Small intestine (tissue), 16 donors: ENCODE results near the gene LYL1. TPM values are rescaled to one million over a fixed set of nuclear protein-coding genes. Genes with fewer than 3 reads are reported as not detected.
"Not testable (repeated sequence)": the region's sequence is repeated elsewhere in the genome, so short reads cannot be mapped to it uniquely, and the experiment has no call there.

Experiments
- DNase-seq, 2 donors: peaks; one replicate each; pipeline versions ENCODE4 v3.0.0 to v3.0.0-alpha.2; 2013
- FAIRE-seq: peaks from 2 replicates; lab custom pipeline; 2012; peaks lifted over from hg19 to GRCh38; lab: Jason Lieb, UNC
- H3K27ac ChIP-seq, 3 donors: one replicate each; pipeline ENCODE4 v1.5.1; 2013; ENCODE audit warnings: low read length in 2 of 3, mild to moderate bottlenecking in 2 of 3, control low read depth in 1 of 3, inconsistent platforms in 1 of 3, low read depth in 1 of 3, moderate library complexity in 1 of 3
- H3K27me3 ChIP-seq, 3 donors: one replicate each; pipeline ENCODE4 v1.6.1; 2013; ENCODE audit warnings: low read length in 3 of 3, inconsistent platforms in 1 of 3; ENCODE audit not compliant: control insufficient read depth in 3 of 3, insufficient read depth in 3 of 3
- H3K36me3 ChIP-seq, 3 donors: one replicate each; pipeline ENCODE4 v1.6.1; 2013; ENCODE audit warnings: low read length in 3 of 3, inconsistent platforms in 1 of 3, low read depth in 1 of 3, mild to moderate bottlenecking in 1 of 3, moderate library complexity in 1 of 3; ENCODE audit not compliant: control insufficient read depth in 3 of 3, insufficient read depth in 2 of 3
- H3K4me1 ChIP-seq, 3 donors: one replicate each; pipeline ENCODE4 v1.6.1; 2013; ENCODE audit warnings: low read length in 2 of 3, inconsistent platforms in 1 of 3, low read depth in 1 of 3, mild to moderate bottlenecking in 1 of 3, moderate library complexity in 1 of 3; ENCODE audit not compliant: control insufficient read depth in 3 of 3, insufficient read depth in 2 of 3
- H3K4me3 ChIP-seq, 3 donors: one replicate each; pipeline ENCODE4 v1.5.1; 2013; ENCODE audit warnings: low read length in 3 of 3, control low read depth in 1 of 3, inconsistent platforms in 1 of 3, low read depth in 1 of 3, mild to moderate bottlenecking in 1 of 3, moderate library complexity in 1 of 3
- H3K9me3 ChIP-seq, 2 donors: one replicate each; pipeline ENCODE4 v1.6.1; 2013; ENCODE audit warnings: low read depth in 1 of 2, low read length in 1 of 2; ENCODE audit not compliant: control insufficient read depth in 2 of 2, insufficient read depth in 1 of 2
- WGBS, 3 donors: extraction: QIAGEN DNeasy Blood & Tissue Kit; methylation state at CpG; one replicate each; pipeline ENCODE4 v1.1.7; 2013; 5-methylcytosine and 5-hydroxymethylcytosine counted together
- long read RNA-seq, 10 donors: transcript quantifications; one replicate each; lab custom pipeline, GENCODE V29; 2026
- polyA plus RNA-seq, 4 donors: library from polyadenylated mRNA; stranded (reverse) in 3 of 4; unstranded in 1 of 4; fragments of 200-250 nt in 3 of 4; fragments of 120-200 nt in 1 of 4; gene quantifications; one replicate each; pipeline versions ENCODE4 v1.2.1 to v1.2.3, GENCODE V29; 2013
- donor health status: healthy with polysubstance abuse.
- donor health status: control.
- donor health status: control.
- donor health status: Bipolar disorder and iron deficiency.
- donor health status: healthy.

LYL1 gene
- 1 to 10 TPM in 3 of 4 donors, under 1 TPM in 1; 0.67 to 8.9 (median 2.8) TPM for polyA plus RNA-seq
- long read RNA-seq, donor 1 = 0 reads
- long read RNA-seq, donor 2, partial matches to known transcripts = 0 of 2 reads
- long read RNA-seq, donor 2, other reads (novel, unspliced or antisense) = 0 of 2 reads
- long read RNA-seq, donor 3 = 0 reads
- long read RNA-seq, donor 4 = 0 reads
- long read RNA-seq, donor 5 = 0 reads
- long read RNA-seq, donor 6 = 0 reads
- long read RNA-seq, donor 7, partial matches to known transcripts = 0 of 5 reads
- long read RNA-seq, donor 7, other reads (novel, unspliced or antisense) = 0 of 5 reads
- long read RNA-seq, donor 8, partial matches to known transcripts = 0 of 1 reads
- long read RNA-seq, donor 8, other reads (novel, unspliced or antisense) = 0 of 1 reads
- long read RNA-seq, donor 9 = 0 reads
- long read RNA-seq, donor 10, partial matches to known transcripts = 0 of 2 reads
- long read RNA-seq, donor 10, other reads (novel, unspliced or antisense) = 0 of 2 reads

- Histone ChIP-seq H3K4me1 (peaks cover 2 to 24% (median 9%) of the 10 kb centered on the region in 3 donors), H3K4me3 (peak within 1 kb of the TSS; percentile 24 to 32 (median 30))
Observed at GRCh38 chr19:13102666-13103580, at the start of gene LYL1. Gene LYL1 (minus strand): TSS chr19:13102858. CDS start chr19:13101171, 1,687 bp downstream.

GRCh38 chr19:13151605-13152355 lies 49.1 kb upstream of the LYL1 start:
- Histone ChIP-seq H3K9me3 (no peaks in the 10 kb centered on the region), H3K36me3 (peaks cover 0 to 16% (median 0%) of the 10 kb centered on the region in 3 donors), H3K27me3 (no peaks in the 10 kb centered on the region), H3K4me3 (peak overlapping the region; percentile 77 to 99 (median 99)), H3K4me1 (peaks cover 0 to 17% (median 2%) of the 10 kb centered on the region in 3 donors), H3K27ac (peak overlapping the region; percentile 98 to 99 (median 99))
- 0 to 1% (median 0%) methylated on average over 48 to 71 of the region's 71 CpGs for WGBS, 3 donors
- FAIRE-seq (no peak), DNase-seq (peak; percentile 96 to 99)

More at GRCh38 chr19:13102666-13103580, at the start of gene LYL1:
- DNase-seq (peak; percentile 49 to 63), FAIRE-seq (no peak)
- Histone ChIP-seq H3K36me3 (peaks cover 0 to 33% (median 2%) of the 10 kb centered on the region in 3 donors), H3K27me3 (peaks cover 0 to 47% (median 0%) of the 10 kb centered on the region in 3 donors), H3K27ac (peak within 1 kb of the TSS in 2 of 3 donors; percentile 17 to 82), H3K9me3 (no peaks in the 10 kb centered on the region)
- 1 to 2% (median 2%) methylated on average over 24 to 47 of the region's 47 CpGs for WGBS, 3 donors

GRCh38 chr19:13150931-13151604 lies 48.4 kb upstream of the LYL1 start:
- FAIRE-seq = no peak
- H3K27me3 ChIP-seq = no peaks in the 10 kb centered on the region
- H3K4me3 ChIP-seq = peak overlapping the region; percentile 47 to 94 (median 93)
- H3K4me1 ChIP-seq = peaks cover 0 to 13% (median 2%) of the 10 kb centered on the region in 3 donors
- H3K9me3 ChIP-seq = no peaks in the 10 kb centered on the region
- peak in 1 of 2 donors; percentile 55 for DNase-seq
- peaks cover 0 to 21% (median 0%) of the 10 kb centered on the region in 3 donors for H3K36me3 ChIP-seq
- H3K27ac ChIP-seq = peak overlapping the region; percentile 86 to 99 (median 95)
- WGBS, 3 donors = 0 to 1% (median 1%) methylated on average over 30 to 34 of the region's 34 CpGs

GRCh38 chr19:13150187-13150930 lies 47.7 kb upstream of the LYL1 start, which contains the start of the genes IER2 and STX10:
Gene IER2 (plus strand): TSS chr19:13150411. CDS start chr19:13153187, 2,776 bp downstream.
Gene STX10 (minus strand): TSS chr19:13150375. CDS start chr19:13150173, 202 bp downstream.
- Histone ChIP-seq H3K27me3 (no peaks in the 10 kb centered on the region), H3K27ac (peak within 1 kb of the TSS; percentile 86 to 99 (median 95)), H3K9me3 (no peaks in the 10 kb centered on the region), H3K4me1 (peaks cover 0 to 9% (median 2%) of the 10 kb centered on the region in 3 donors), H3K4me3 (peak within 1 kb of the TSS; percentile 47 to 94 (median 93)), H3K36me3 (peaks cover 0 to 23% (median 0%) of the 10 kb centered on the region in 3 donors)
- DNase-seq (peak; percentile 96 to 97), FAIRE-seq (no peak)
- WGBS, 3 donors = 0 to 1% (median 1%) methylated on average over 38 to 51 of the region's 51 CpGs

GRCh38 chr19:13149628-13150186 lies 47.0 kb upstream of the LYL1 start:
- Histone ChIP-seq H3K4me3 (peak overlapping the region; percentile 47 to 94 (median 93)), H3K27ac (peak overlapping the region; percentile 86 to 99 (median 95)), H3K27me3 (no peaks in the 10 kb centered on the region), H3K4me1 (peaks cover 0 to 3% (median 2%) of the 10 kb centered on the region in 3 donors), H3K36me3 (peaks cover 0 to 28% (median under 1%) of the 10 kb centered on the region in 3 donors), H3K9me3 (no peaks in the 10 kb centered on the region)
- DNase-seq (peak; percentile 54 to 74), FAIRE-seq (no peak)
- 0 to 1% (median 1%) methylated on average over 35 to 46 of the region's 46 CpGs for WGBS, 3 donors

GRCh38 chr19:13149173-13149627 lies 46.5 kb upstream of the LYL1 start:
- H3K4me3 ChIP-seq = peak overlapping the region; percentile 47 to 94 (median 93)
- WGBS, 3 donors = 9 to 30% (median 15%) methylated on average over 14 to 17 of the region's 17 CpGs
- H3K4me1 ChIP-seq, FAIRE-seq, H3K9me3 ChIP-seq, H3K27me3 ChIP-seq: not testable (repeated sequence)
- peaks cover 3 to 29% (median 4%) of the 10 kb centered on the region in 3 donors for H3K36me3 ChIP-seq
- H3K27ac ChIP-seq = peak overlapping the region; percentile 9 to 95 (median 86)
- DNase-seq = peak in 1 of 2 donors; percentile 38
